ENCODE results near the gene POLR3C. TPM values are rescaled to one million over a fixed set of nuclear protein-coding genes. Genes with fewer than 3 reads are reported as not detected.
A peak's percentile ranks its signal among the peaks of the same experiment; 100 is the strongest.

The POLR3C gene
- polyA plus RNA-seq, 10 donors: 18.2 to 22.9 (median 21.0) TPM

DNA sequence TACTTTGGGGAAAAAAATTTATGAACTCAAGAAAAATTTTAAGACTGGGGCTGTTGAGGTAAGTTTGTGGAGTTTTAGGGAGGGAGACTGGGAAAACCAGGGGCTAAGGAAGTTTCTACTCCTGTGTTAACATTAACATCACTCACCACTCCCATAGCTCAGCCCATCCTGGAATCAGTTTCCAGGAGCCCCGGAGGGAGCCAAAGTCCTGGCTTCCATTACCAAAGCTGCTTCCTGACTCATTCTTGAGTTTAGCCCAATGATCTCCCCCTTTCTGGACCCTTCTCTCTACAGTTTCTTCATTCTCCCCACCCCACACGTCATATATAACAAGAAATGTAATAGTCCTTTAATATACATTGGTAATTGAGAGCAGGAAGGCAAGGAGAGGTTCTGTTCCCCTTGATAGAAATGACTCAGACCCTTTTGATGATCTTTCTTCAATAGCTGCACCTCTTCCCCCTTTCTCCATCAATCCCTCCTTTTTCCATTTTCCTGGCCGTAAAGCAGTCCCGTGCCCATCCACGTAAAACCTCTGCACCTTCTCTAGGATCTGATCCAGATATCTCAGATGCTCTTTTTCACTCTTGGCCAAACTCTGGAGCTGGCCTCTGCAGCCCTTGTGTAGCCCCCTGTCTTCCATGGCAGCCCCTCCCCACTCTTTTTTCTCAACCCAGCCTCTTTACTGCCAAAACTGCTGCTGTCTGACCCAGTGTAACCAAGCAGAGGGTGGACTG is 39.5 kb downstream of the POLR3C start:
- peak; percentile 45 to 93 (median 86) for DNase-seq

- no peak for DNase-seq
Observed at GRCh38 chr1:145868232-145868631, 44.2 kb downstream of the POLR3C start.

DNA sequence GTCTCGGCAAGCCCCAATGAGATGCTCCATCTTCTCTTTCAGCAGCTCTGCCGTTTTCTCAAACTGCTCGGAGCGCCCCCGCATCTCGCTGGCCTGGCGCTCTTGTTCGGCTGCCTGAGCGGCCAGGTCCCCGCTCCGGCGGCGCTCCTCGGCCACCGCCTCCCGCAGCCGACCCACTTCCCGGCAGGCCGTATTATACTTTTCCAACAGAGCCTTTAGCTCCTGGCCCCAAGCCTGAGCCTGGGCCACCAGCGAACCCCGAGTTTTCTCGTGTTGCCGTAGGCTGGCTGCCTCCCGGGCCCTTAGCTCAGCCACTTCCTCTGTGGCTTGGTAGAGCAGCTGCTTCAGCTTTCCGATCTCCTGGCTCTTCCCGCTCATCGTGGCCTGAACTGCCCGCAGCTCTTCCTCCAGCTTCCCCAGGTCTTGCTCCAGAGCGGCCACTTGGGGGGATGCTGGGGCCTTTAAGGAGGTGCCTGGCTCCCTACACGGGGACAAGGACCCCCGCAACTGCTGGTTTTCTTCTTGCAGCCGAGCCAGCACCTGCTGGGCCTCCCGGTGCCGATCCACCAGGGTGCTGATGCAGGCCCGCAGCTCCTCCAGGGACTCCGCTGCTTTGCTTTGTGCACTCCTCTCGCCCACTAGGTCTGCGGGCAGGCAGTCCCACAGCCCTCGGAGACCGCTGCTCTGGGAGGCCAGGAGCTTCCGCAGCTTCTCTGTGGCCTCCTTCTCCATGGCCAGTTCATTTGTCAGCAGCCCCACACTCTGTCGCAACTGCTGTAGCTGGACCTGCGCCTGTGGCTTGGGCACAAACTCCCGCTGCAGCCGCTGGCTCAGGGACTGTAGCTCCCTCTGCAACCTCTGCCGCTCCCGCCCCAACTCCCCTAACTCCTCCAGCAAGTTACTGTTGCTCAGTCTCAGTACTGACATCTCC is 48.3 kb downstream of the POLR3C start:
- DNase-seq: peak in 2 of 3 donors; percentile 69 to 91

DNA sequence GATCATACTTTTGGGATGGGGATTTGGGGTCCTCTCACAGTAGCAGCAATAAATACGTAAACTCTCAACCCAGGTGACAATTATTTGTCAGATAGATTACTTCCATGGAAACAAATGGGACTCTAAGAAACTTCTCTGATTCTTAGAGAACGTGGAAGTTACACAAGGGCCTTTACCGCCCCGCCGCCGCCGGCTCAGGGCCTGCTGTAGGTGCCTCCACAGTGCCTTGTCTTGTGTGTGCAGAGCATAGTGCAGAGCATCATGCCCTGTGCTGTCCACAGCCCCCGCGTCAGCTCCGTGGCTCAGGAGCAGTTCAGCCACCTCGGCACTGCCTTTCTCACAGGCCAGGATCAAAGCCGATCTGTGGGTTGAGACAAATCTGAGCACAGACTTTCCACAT is 50.6 kb downstream of the POLR3C start:
- DNase-seq: no peak

DNA sequence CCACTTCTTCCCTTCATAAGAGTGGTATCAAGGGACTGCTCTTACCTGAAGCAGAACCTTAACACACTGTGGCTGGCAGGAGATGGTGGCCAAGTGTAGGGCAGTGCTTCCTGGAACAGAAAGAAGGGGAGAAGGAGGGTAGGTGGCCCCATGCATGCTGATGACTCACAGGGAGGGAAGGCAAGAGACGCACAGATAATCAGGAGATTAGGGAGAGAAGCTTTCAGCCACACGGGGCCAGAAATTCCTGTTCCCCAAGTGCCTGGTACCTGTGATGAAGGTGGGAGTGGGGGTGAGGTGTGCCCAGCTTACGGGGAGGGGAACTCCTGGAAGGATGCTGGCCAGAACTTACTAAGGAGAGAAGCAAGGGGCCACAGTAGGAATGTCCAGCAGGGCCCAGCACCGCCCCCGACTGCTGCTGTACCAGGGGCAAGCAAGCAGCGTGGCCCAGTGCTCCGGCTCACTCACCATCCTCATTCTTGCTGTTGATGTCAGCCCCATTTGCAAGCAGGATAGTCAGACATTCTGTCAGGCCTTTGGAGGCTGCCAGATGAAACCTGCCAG is 54.0 kb downstream of the POLR3C start:
- DNase-seq: no peak

GRCh38 chr1:145878724-145879123 is 54.7 kb downstream of the POLR3C start:
- DNase-seq: no peak

DNA sequence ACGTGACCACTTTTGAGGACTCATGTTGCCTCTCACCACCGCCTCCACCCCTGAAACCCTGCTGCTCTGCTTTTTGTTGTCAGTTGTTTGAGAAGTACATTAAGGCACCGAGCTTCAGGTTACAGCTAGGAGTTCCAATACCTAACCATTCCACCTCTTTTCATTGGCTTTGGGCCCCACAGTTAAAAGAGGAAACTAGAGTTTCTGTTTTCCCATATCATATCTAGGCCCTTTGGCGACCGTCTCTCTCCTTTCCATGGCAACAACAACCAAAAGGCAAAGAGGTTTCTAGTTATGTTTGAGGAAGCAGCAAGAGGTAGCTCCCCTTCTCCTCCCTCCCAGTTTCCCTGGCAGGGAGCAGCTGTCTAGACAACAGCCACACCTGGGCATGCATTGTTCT is 55.8 kb downstream of the POLR3C start:
- no peak for DNase-seq

DNA sequence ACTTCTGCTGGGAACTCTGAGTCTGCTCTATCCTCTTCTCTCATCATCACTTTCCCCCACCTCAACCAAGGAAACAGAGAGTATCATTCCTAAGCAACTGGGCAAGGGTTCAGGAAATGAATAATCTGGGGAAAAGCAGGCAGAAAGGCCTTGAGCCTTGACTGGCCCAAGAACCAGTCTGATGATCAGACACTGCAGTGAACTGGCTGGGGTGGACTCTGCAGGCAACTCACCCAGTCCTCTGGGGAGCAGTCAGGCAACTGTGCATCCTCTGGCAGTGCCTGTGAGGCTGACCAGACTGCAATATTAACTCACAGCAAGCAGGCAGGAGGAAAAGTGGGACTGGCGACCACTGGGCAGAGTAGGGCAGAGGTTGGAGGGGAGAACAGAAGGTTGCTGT is 60.7 kb downstream of the POLR3C start:
- DNase-seq: no peak

- peak; percentile 57 to 93 (median 75) for DNase-seq
Observed at GRCh38 chr1:145885738-145886287, 61.8 kb downstream of the POLR3C start, which contains the start of gene ANKRD35. ANKRD35 (minus strand) TSS chr1:145885866; CDS start chr1:145885758, 108 bp downstream.

DNA sequence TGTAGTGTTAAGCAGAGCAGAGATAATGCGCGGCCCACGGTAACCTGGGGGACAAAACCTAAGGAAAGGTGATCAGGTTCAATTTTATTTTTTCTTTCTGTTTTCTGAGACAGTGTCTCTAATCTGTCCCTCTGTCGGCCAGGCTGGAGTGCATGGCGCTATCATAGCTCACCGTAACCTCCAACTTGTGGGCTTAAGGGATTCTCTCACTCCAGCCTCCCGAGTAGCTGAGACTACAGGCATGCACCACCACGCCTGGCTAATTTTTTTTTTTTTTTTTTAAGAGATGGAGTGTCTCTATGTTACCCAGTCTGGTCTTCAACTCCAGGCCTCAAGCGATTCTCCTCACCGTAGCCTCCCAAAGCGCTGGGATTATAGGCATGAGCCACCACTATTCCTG is 62.4 kb downstream of the POLR3C start:
- peak in 1 of 3 donors; percentile 27 for DNase-seq

DNA sequence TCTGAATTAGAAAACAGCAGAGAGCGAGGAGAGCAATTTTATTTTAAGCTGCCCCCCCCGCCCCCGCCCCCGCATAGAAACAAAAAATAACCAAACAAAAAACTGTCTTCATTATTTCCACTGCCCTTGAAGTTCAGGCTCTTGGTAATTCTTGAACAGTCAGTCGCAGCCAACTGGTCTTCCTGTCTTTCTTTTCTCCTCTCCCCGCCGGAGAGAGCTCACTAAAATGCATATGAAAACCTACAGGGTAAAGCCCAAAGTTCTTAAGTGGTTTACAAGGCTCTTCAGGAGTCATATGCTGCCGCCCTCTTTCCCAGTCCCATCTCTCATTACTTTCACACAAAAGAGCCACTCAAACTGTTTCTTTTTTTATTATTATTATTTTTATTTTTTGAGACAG is 62.8 kb downstream of the POLR3C start:
- DNase-seq: peak in 1 of 3 donors; percentile 34

DNA sequence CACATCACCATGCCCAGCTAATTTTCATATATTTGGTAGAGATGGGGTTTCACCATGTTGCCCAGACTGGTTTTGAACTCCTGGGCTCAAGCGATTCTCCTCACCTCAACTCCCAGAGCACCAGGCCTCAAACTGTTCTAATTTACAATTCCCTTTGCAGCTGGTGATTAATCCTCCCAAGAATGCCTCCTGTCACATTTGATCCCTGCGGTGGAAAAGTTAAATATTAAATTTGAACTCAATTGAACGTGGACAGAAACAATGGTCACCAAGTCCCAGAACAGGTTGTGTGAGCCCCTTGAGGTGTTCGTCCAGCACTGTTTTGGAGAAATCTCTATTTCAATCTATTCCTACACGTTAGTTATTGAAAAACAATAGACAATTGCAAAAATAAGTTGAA is 63.6 kb downstream of the POLR3C start:
- DNase-seq: no peak

DNA sequence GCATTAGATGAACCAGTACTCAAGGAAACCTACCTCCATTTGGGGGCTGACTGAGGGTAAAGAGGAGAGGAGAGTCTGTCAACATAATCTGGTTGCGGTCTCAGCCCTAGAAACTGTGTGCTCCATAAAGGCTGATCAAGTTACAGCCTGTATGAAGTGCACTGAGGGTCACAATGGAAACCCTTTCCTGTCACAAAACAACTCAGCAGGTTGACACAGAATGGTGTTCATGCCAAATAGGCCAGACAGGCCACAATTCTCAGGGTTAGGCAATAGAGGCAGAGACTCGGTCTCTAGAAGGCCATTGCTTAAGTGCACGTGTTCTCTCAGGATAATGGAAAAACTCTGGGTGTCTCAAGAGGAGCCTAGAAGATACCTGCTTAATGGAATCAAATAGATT is 65.7 kb downstream of the POLR3C start:
- DNase-seq: no peak

DNA sequence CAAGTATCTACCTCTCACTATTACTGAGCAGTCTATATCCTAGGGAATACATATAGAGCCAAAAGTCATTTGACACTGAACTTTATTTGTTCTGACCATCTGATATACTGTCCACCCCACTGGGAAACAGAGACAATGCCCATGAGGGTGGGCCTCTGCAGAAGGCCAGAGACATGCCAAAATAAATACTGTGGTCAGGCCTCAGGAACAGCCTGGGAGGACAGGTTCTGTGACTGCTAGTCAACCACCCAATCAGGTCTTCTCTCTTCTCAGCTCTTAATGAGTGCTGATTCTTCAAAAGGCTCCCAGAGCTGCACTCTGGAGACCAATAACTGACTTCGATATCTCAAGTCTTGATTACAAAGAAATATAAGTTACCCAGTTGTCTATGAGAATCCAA is 67.1 kb downstream of the POLR3C start:
- DNase-seq: no peak

DNA sequence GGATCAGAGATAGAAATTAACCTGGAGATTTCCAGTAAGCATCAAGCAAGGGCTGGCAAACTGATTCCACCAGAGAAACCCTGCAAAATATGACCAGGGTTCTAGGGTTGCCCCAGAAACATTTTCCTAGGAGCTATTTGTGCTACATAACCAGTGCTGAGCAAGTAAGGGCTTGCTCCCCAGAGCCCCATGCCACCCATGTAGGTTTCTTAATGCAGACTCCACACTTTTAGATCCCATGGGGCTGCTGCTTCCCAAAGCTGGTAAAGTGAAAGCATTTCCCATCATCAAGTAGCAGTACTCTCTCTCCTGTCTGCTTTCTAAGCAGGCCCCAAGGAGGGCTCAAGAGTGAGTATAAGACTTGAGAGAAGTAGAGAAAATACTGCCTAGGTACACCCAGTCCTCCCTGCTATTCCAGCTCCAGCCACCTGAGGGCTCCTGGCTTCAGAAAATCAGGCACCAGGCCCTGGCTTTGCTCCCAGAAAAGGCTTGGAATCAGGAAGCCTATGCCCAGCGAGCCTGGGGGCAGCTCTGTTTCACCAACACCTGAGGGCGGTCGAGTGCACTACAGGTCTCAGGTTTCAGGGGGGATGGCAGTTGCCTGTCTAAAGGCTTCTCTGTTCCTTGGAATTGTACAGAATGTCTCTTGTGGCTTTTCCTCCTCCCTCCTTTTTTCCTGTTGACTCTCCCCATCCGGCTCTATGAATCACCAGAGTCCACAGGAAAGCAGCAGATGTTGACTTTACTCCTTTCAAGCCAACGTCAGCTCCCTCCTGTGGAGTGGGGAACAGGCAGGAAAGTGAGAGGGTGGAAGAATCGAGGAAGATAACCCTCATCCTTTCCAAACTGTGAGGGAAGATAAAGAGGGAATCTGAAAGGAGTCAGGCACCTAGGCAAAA is 67.8 kb downstream of the POLR3C start:
- DNase-seq: peak; percentile 95 to 98 (median 96)

DNA sequence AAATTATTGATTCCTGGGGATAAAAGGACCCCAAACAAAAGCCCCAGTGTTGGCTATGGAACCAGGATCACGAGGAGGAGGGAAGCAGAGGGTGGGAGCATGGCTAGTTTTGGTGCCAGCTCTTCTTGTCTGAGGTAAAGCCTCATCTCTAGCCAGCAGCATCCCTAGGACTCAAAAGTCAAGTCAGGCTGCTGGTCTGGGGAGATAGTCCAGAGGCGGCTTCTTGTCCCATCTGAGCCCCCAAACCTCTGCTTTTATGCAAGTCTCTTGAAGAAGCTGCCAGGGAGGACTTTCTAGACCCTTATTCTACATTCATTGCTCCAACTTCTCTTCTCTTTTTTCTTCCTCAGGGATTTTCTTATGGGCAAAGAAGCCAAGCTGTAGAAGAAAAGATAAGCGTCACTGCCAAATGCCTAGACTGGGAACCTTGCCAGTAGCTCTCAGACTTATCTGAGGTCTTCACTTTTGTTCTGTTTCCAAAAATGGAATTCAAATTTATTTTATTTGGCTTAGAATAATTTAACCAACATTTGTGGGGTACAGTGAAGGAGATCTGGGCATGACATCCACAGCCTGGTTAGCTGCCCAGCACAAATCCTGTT is 68.6 kb downstream of the POLR3C start:
- DNase-seq: no peak

GRCh38 chr1:145893306-145894055 is 69.5 kb downstream of the POLR3C start:
- DNase-seq: no peak
